HG03575 (cell line): ENCODE measurements around the gene COL9A3.

ENCODE experiments used
- ATAC-seq: cut with Tn5 transposase; IDR thresholded peaks from one replicate; pipeline ENCODE4 v1.9.1; 2021; ENCODE audit not compliant: unreplicated experiment, insufficient number of reproducible peaks, low FRiP score; ENCODE audit errors: extremely low read depth

COL9A3 gene

DNA sequence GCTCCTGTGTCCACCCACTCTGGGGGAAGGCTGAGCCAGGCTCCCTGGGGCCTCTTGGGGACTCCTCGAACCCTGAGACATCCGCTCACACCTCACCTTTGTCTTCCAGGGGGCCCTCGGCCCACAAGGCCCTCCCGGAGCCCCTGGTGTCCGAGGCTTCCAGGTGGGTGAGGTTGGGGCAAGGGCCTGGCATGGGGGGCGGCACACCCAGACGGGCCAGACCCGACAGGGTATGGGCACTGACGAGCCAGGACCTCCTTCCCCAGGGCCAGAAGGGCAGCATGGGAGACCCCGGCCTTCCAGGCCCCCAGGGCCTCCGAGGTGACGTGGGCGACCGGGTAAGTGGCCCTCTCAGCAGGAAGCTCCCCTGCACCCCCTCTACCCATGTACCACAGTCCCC, 13.4 kb downstream of the COL9A3 start:
- no peak for ATAC-seq

DNA sequence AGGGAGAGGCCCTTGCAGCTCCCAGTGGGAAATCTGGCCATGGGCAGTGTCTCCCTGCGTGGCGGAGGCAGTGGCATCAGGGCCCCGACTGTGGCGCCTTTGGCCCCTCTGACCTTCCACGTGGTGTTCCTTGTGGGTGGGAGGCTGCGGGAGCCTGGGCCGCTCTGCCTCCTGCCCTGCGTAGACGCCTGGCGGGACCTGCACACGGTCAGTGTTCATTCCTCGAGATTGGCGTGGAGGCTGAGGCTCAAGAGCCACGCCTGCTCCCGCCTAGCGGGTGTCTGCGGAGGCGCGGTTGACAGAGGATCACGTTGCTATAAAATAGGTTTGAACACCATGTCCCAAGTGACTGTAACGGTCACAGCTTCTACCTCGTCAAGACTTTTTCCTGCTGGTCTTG, 14.0 kb downstream of the COL9A3 start:
- no peak for ATAC-seq

DNA sequence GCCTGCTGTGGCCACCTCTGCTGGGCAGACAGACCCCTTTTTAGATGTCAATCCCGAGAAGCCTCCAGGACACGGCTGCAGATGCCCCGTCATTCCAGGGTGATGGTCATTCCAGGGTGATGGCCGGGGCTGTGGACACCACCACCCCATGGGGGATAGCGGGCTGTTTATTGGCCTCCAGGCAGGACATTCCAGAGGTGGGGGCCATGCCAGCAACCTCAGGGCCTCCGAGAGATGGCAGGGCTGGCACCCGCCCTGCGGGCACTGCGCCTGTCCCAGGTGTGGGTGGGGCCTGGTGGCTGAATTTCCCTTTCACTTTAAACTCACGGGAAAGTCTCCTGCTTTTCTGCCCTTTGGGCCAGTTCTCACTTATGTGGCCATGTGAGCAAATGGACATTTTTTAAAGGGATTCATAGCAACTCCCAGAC, 14.5 kb downstream of the COL9A3 start:
- no peak for ATAC-seq

DNA sequence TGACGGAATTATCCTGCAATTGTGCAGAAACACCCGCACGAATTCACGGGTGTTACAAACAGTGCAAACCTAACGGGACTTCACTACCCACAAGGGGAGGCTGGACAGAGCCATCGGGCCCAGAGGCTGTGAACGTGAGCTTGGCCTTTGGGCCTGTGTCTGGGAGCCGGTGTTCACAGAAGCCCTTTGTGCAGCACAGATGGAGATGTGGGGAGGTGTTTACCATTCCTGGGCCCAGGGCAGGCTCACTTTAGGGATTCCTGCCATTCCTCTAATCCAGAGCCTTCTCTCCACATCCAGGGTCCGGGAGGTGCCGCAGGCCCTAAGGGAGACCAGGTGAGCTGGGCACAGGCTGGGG, 15.0 kb downstream of the COL9A3 start:
- no peak for ATAC-seq

DNA sequence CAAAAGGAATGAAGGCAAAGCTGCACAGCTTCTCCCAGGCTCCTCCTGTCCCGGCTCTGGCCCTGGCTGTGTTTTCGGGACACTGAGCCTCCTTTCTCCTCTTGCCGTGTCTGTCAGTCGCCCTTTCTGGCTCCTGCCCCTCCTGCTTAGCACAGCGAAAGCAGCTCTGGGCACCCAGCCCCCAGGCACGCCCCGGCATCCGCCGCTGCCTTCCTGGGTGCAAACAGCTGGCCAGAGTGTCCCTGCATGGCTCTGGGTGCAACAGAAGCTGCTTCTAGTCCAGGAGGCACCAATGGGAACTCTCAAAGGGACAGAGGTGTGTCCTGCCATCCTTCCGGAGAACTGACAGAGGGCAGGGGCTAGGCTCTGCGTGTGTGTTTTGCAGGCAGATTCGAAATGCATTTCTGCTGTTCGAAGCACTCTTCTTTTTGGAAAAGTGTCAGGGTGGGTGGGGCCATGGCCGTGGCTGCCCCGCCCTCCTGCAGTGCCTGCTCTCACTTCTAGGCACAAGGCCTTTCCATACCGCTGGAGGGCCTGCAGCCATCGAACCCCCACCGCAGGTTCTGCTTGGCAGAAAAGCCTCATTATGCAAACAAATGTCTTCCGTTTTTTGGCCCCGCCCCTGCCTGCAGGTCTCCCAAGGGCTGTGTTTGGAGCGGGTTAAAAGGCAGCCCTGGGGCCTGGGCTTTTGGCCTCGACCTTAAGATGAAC, 15.5 kb downstream of the COL9A3 start:
- ATAC-seq, result no peak

DNA sequence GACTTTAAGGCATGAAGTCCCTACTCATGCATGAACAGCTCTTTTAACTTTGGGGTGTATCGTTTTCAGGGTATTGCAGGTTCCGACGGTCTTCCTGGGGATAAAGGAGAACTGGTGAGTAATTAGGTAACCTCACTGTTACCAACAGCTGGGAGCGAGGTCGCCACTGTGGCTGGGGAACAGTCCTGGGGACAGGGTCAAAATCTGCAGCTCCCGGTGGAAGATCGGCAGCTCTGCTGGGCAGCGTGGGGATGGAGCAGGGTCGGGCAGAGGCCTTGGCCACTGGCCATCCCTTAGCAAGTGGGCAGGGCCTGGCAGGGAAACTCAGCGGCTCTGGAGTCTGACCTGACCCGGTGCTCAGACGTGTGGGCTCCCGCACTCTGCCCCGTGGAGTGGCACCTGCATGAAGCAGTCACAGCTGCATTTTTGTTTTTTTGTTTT, 16.1 kb downstream of the COL9A3 start:
- no peak for ATAC-seq

DNA sequence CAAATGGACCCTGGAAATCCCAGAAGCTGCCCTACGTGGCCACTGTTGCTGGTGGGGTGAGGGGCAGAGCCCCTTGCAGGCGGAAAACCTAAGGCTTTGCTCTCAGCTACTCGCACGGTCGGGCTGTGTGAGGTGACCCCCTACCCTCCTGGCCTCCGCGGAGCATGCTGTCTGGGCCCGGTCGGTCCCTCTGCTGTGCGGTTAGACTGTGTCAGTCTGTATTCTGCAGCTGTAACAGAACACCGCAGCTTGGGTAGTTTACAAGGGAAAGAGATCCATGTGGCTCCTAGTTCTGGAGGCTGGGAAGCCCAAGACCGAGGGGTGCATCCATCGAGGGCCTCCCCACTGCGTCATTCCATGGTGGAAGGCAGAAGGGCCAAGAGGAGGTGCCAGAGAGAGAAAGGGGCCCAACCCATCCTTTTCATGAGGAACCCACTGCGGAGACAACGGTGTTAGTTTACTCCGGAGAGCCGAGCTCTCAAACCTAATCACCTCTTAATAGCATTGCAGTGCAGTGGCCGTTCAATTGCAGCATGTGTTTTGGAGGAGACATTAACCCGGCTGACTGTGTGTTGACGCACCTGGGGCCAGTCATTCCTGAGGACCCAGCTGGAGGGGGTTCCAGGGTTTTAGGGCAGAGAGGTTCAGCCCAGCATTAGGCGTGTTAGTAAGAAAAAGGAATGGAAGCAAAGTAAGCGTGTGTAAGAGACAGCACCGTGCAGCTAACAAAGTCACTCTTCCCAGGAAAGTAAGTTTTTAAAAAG, 18.3 kb downstream of the COL9A3 start:
- no peak for ATAC-seq

DNA sequence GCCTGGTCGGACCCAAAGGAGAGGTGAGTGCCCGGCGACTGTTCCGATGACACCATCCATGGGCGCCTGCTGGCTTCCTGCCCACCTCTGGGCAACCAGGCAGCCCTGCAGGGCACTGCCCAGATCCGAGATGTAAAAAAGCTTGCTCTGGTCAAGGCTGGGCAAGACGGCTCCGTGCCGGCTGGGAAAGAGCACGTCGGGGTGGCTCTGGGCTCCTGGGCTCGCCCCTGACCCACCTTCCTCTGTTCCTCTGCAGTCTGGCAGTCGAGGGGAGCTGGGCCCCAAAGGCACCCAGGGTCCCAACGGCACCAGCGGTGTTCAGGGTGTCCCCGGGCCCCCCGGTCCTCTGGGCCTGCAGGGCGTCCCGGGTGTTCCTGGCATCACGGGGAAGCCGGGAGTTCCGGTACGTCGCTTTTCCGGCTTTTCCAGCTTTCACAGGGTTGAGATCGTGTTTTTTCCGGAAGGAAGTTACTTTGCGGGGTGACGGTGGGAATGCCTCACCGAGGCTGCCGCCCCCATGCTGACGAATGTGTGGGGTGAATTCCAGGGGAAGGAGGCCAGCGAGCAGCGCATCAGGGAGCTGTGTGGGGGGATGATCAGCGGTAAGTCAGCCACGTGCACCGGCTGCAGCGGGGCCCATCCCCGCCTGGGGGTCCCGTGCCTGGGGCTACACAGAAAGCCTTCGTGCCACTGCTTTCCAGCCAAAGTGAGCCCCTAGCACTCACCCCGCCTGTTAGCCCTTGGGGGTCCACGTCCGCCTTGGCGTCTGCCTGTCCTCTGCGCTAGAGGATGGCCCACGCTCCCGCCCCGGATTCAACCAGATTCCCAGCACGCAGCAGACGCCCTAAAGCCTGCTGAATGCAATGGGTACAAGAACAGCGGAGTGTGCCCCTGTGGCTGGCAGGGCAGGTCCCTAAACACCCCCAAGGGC, 19.3 kb downstream of the COL9A3 start:
- no peak for ATAC-seq

DNA sequence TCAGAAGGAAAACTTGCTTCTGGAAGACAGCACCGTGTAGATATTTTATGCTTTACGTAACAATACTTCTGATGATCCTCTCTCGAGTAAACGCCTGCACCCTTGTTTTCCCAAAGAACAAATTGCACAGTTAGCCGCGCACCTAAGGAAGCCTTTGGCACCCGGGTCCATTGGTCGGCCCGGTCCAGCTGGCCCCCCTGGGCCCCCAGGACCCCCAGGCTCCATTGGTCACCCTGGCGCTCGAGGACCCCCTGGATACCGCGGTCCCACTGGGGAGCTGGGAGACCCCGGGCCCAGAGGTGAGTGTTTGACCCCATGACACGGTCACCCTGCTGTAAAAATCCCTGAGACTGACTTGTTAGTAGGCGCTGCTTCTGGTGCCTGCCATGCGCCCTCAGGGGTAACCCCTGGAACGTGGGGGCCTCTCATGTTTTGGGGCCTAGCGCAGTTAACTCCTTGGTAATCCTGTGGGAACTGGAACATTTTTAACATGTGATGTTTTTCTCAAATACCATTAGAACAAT, 20.2 kb downstream of the COL9A3 start:
- no peak for ATAC-seq

DNA sequence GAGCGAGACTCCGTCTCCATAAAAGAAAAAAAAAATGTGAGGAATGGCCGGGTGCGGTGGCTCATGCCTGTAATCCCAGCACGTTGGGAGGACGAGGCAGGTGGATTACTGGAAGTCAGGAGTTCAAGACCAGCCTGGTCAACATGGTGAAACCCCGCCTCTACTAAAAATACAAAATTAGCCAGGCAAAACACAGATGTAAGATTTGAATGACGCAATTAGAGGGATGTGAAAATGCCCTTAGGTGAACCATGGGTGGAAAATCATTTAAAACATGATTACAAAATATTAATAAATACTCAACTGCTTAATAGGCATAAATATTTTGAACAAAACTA, 20.9 kb downstream of the COL9A3 start:
- no peak for ATAC-seq

DNA sequence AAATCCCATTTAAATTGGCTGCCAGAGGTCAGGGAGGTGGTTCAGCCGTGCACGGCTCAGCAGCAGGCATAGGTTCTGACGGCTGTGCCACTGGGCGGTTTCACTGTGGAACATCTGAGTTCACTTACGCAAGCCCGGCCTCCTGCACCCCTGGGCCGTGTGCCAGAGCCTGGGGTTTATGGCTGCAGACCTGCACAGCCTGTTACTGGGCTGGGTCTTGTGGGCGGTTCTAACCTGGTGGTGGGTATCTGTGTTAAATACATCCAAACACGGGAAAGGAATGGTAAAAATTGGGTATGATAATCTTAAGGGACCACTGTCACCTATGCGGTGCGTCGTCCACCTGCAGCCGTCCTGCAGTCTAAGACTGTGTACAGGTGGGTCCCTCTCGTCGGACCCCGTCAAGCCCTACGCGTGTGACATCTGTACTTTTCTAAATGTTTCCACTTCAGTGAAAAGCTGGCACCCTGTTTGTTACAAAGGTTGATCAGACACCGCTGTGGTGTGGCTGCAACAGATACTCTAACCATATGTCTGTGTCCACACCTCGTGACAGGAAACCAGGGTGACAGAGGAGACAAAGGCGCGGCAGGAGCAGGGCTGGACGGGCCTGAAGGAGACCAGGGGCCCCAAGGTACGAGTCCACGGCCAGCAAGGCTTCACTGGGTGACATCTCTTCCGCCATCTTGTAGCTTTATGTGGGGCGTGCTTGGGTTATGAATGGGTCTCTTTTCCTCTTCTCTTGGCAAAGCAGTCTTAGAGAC, 21.5 kb downstream of the COL9A3 start:
- no peak for ATAC-seq

DNA sequence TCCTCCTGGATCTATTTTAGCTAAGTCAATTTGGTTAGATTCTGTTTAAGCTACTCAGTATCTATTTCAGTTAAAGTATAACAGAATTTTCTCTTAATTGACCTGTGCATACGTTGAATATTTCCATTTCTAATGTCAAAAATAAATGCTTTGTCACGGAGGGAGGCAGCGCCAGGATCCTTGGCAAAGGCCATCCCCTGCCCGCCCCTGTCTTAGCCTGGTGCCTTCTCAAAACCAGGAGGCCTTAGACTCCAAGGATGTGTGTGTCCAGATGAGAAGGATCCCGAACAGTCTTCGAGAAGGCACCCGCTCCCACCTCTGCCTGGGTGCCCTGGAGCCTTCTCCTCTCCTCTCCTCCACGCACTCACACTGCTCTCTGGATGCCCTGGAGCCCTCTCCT, 22.4 kb downstream of the COL9A3 start:
- no peak for ATAC-seq

DNA sequence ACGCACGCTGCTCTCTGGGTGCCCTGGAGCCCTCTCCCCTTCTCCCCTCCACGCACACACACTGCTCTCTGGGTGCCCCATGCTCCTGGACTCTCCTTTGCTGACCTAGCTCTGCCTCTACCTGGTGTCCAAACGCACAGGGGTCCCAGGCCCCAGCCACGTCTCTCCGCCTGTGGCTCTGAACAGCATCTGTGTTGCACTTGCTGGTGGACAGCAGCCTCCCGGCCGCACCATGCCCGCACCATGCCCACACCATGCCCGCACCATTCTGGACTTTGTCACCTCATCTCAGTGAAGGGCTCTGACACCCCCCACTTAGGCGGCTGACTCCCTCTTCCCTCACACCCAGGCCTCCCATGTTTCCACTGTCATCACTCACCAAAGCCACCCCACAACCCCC, 23.0 kb downstream of the COL9A3 start:
- no peak for ATAC-seq

DNA sequence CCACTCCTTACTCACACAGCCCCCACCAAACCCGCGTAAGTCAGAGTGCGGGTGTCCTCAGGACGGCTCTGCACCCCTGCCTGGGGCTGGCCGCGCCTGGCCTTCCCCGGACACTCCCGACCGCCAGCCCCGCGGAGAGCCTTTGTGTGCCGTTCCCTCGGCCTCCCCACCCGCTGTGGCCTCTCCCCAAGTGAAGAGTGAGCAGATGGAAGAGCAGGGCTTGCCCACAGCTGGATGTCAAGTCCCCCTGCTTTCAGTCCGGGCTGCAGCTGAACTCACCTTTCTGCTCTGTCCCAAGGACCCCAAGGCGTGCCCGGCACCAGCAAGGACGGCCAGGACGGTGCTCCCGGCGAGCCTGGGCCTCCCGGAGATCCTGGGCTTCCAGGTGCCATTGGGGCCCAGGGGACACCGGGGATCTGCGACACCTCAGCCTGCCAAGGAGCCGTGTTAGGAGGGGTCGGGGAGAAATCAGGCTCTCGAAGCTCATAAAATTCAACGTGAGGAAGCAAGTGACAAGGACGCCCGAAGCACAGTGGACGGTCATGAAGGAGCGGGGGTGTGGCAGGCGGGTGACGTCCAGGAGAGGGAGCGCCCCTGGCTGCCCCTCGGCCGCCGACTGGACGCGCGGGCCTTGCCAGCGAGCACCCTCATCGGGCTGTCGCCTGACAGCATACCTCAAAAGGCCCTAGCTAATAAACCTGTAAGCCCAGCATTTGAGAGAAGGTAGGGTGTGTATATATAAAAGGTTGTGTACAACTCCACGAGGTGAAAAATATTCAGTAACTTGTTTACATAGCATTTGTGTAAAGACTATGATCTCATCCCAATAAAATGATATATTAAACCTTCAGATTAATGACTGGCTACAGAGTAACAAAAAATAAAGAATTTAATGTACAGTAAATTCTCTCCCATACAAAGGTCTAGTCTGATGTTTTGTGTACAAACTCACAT, 23.7 kb downstream of the COL9A3 start:
- no peak for ATAC-seq

DNA sequence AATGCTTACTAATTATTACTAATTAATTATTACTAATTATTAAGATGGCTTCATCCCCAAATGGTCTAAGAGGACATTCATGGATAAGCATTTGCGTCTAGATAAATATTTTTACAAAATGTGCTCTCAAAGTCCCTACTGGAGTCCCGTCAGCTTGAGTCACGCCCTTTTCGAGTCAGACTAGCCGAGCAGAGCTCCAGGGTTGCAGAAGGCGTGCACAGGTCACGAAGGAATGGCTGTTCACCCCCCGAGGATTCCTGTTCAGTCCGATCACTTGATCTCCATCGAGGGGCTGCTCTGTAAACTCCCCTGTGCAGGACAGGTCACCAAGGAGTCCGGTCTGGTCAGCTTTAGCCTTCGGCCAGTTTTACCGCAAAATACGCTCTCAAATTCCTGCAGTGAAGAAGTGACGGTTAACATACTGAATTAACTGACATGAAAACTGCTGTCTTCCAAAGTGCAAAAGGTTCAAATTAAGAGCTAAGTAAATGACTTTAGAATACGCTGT, 24.9 kb downstream of the COL9A3 start:
- ATAC-seq, result no peak

DNA sequence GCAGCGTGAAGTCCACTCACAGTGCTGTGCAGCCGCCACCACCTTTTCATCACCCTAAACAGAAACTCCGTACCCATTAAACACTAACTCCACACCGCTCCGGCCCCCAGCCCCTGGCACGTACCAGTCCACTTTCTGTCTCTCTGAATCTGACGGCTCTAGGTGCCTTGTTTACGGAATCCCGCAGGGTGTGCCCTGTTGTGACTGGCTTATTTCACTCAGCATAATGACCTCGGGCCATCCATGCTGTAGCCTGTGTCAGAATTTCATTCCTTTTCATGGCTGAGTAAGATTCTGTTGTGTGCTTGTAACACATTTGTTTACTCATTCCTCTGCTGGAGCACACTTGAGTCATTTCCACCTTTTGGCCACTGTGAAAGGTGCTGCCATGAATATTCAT, 26.8 kb downstream of the COL9A3 start:
- no peak for ATAC-seq

DNA sequence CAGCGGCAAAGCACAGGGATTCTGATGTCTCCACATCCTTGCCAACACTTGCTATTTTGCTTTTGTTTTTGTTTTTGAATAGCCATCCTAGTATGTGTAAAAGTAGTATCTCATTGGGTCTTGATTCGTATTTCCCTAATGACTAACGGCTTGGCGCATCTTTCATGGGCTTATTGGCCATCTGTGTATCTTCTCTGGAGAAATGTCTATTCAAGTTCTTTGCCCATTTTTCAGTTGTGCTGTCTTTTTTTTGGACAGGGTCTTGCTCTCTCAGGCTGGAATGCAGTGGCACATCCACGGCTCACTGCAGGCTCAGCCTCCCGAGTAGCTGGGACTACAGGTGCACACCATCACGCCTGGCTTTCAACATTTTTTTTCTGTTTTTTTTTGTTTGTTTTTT, 27.3 kb downstream of the COL9A3 start:
- no peak for ATAC-seq
